Testis (tissue), 3 donors: Measurements from ENCODE around the gene MAP3K14. TPM values are rescaled to one million over a fixed set of nuclear protein-coding genes. Genes with fewer than 3 reads are reported as not detected.
A peak's percentile ranks its signal among the peaks of the same experiment; 100 is the strongest.

Source experiments
- DNase-seq: peaks from one replicate; pipeline ENCODE4 v3.0.0-alpha.2; 2019
- H3K27ac ChIP-seq, 2 donors: fragments of 200-600 bp; sonication (generic); one replicate each; pipeline ENCODE4 v1.5.1; 2019
- H3K27me3 ChIP-seq: fragments of 200-600 bp; sonication (generic); one replicate; pipeline ENCODE4 v1.5.1; 2019
- H3K36me3 ChIP-seq: fragments of 200-600 bp; sonication (generic); one replicate; pipeline ENCODE4 v1.5.1; 2017; ENCODE audit warnings: low read depth; ENCODE audit errors: missing control alignments
- H3K4me1 ChIP-seq: fragments of 200-600 bp; sonication (generic); one replicate; pipeline ENCODE4 v1.5.1; 2019
- H3K4me3 ChIP-seq, 2 donors: fragments of 200-600 bp; sonication (generic); one replicate each; pipeline ENCODE4 v1.5.1; 2017 to 2019
- H3K9me3 ChIP-seq: fragments of 200-600 bp; sonication (generic); one replicate; pipeline ENCODE4 v1.5.1; 2017
- POLR2A ChIP-seq: fragments of 450-650 bp; IDR thresholded peaks from one replicate; pipeline ENCODE4 v1.6.1; 2017; ENCODE audit warnings: antibody characterized with exemption, mild to moderate bottlenecking, moderate library complexity
- WGBS, 2 donors: methylation state at CpG; one replicate each; pipeline ENCODE4 v1.1.5; 2018; 5-methylcytosine and 5-hydroxymethylcytosine counted together
- intact Hi-C: fragments of 100-400 bp; cut with DNase I; formaldehyde crosslinking; loops from one replicate; pipeline ENCODE4 v1.15.1; 2023; ENCODE audit warnings: low total_unique reads
- polyA plus RNA-seq: library from polyadenylated mRNA; stranded (reverse); fragments of 350-450 nt; fragmentation: Illumina TruSeq; extraction: RNeasy Lipid Tissue Mini Kit (QIAGEN cat#74804); gene quantifications from one replicate; pipeline ENCODE4 v1.2.3, GENCODE V29; 2014; ENCODE audit warnings: low read depth, low replicate concordance; ENCODE audit not compliant: insufficient read depth
- total RNA-seq, 2 donors: library from RNA; depleted of rRNA; stranded (reverse); fragments of >200 nt; gene quantifications; one replicate each; pipeline ENCODE4 v1.2.3, GENCODE V29; 2016
- TF ChIP-seq, protein P1 (sequence below), 3 experiments: fragments of 450-650 bp in 2 of 3; fragments of 200-600 bp in 1 of 3; sonication (generic) in 1 of 3; IDR thresholded peaks; one replicate each; pipeline ENCODE4 v1.5.1; 2016 to 2019; ENCODE audit warnings: antibody characterized with exemption in 3 of 3, mild to moderate bottlenecking in 2 of 3, moderate library complexity in 1 of 3

Gene MAP3K14
- total and polyA plus RNA-seq, 3 donors from 2014 or later: 12.4 to 24.9 (median 14.6) TPM

DNA sequence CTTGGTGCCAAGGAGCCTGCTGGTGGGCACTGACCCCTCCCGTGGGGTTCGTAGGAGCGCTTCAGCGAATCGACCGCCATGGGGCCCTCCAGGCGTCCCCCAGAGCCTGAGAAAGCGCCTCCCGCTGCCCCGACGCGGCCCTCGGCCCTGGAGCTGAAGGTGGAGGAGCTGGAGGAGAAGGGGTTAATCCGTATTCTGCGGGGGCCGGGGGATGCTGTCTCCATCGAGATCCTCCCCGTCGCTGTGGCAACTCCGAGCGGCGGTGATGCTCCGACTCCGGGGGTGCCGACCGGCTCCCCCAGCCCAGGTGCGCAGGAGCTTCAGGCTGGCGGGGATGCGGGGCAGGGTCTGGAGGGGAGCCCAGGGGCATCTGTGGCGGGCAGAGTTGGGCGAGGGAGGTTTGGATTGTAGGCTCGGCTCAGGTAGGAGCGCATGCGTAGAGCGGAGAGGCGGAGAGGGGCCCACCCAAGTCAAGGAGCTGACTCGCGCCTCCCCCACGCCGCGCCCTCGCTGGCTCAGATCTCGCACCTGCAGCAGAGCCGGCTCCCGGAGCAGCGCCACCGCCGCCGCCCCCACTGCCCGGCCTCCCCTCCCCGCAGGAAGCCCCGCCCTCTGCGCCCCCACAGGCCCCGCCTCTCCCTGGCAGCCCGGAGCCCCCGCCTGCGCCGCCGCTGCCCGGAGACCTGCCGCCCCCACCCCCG lies 75.3 kb downstream of the MAP3K14 start:
- H3K27me3 ChIP-seq: no peaks in the 10 kb centered on the region
- H3K27ac ChIP-seq: no peak overlapping the region
- H3K36me3 ChIP-seq: no peaks in the 10 kb centered on the region
- peaks cover 8% of the 10 kb centered on the region for H3K4me1 ChIP-seq
- DNase-seq: peak; percentile 48
- intact Hi-C loops: no loop called here
- TF ChIP-seq POLR2A: no peak
- TF ChIP-seq, protein P1, sequence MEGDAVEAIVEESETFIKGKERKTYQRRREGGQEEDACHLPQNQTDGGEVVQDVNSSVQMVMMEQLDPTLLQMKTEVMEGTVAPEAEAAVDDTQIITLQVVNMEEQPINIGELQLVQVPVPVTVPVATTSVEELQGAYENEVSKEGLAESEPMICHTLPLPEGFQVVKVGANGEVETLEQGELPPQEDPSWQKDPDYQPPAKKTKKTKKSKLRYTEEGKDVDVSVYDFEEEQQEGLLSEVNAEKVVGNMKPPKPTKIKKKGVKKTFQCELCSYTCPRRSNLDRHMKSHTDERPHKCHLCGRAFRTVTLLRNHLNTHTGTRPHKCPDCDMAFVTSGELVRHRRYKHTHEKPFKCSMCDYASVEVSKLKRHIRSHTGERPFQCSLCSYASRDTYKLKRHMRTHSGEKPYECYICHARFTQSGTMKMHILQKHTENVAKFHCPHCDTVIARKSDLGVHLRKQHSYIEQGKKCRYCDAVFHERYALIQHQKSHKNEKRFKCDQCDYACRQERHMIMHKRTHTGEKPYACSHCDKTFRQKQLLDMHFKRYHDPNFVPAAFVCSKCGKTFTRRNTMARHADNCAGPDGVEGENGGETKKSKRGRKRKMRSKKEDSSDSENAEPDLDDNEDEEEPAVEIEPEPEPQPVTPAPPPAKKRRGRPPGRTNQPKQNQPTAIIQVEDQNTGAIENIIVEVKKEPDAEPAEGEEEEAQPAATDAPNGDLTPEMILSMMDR (IDR thresholded peaks at IDR 0.05): no peak
- peak overlapping the region; percentile 26 to 45 for H3K4me3 ChIP-seq
- WGBS, 2 donors: 20 to 24% methylated on average over 1 to 49 of the region's 62 CpGs
- H3K9me3 ChIP-seq: no peaks in the 10 kb centered on the region

DNA sequence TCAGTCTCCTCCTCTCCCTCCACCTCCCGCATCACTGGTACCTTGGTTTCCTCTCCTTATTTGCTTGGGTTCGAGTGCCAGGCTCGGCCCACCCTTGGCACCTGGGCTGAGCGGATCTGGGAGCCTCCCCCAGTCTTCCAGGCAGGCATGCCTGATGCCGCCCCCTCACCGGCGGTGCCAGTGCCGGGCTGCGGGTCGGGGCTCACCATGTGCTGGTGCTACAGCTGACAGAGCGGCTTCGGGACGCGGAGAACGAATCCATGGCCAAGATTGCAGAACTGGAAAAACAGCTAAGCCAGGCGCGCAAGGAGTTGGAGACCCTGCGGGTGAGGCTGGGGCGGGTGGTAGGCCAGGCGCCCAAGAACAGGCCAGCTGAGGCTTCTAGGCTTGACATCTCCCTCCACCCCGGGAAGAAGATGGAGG lies 75.9 kb downstream of the MAP3K14 start:
- H3K4me3 ChIP-seq: peak overlapping the region in 1 of 2 donors; percentile 45
- DNase-seq: no peak
- intact Hi-C loops: no loop called here
- peaks cover 8% of the 10 kb centered on the region for H3K4me1 ChIP-seq
- 29 to 36% methylated on average over 6 to 21 of the region's 21 CpGs for WGBS, 2 donors
- TF ChIP-seq POLR2A: no peak
- TF ChIP-seq, protein P1 (IDR thresholded peaks at IDR 0.05): no peak
- H3K36me3 ChIP-seq: no peaks in the 10 kb centered on the region
- no peaks in the 10 kb centered on the region for H3K9me3 ChIP-seq
- no peaks in the 10 kb centered on the region for H3K27me3 ChIP-seq
- H3K27ac ChIP-seq: no peak overlapping the region

DNA sequence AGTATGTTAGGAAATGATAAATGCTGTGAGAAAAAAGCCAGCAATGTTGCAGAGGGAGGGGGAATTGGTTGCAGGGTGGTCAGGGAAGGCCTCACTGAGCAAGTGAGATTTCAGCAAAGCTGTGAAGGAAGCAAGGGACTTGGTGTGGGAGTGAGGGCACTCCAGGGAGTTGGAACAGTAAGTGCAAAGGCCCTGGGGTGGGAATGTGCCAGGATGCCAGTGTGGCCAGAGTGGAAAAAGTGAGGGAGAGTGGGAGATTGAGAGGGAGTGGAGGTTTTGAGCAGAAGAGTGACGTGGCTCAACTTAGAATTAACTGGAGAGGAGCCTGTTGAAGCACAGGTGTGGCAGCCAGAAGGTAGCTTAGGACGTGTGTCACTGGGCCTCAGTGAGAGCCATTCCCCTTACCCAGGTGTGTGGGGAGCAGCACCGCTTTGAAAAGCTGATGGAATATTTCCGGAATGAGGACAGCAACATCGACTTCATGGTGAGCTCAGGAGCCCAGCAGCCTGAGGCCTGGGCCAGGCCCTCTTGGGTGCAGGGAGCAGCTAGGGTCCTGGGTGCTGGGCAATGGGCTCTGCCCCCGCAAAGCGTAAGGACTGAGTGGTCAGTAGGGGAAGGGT lies 78.6 kb downstream of the MAP3K14 start:
- Histone ChIP-seq H3K4me3 (no peak overlapping the region), H3K27ac (no peak overlapping the region), H3K27me3 (no peaks in the 10 kb centered on the region), H3K36me3 (no peaks in the 10 kb centered on the region), H3K9me3 (no peaks in the 10 kb centered on the region), H3K4me1 (peaks cover 8% of the 10 kb centered on the region)
- no peak for DNase-seq
- TF ChIP-seq POLR2A: no peak
- WGBS, 2 donors: 96 to 97% methylated on average over 7 of the region's 7 CpGs
- intact Hi-C loops: loop anchor here (10.0 kb wide), 1 partner anchor 147 kb away; no protein-coding TSS in a partner anchor

DNA sequence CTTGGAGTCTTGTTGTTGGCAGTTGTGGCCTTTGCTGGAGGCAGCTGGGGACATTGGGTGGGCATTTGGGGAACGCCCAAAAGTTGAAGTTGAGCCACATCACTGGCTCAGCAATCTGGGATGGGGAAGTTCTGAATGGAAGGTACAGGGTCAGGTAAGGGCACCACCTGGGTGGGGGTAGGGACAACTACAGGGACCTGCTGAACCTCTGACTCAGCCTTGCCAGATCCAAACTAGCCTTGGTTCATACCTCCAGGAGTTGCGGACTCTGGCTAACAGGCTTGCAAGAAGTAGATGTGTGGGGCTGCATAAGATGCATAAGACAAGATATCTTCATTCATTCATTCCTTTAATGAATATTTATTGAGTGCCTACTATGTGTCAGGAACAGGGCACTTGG lies 79.1 kb downstream of the MAP3K14 start:
- Histone ChIP-seq H3K4me1 (peaks cover 8% of the 10 kb centered on the region), H3K36me3 (no peaks in the 10 kb centered on the region), H3K27me3 (no peaks in the 10 kb centered on the region), H3K9me3 (no peaks in the 10 kb centered on the region), H3K4me3 (no peak overlapping the region), H3K27ac (no peak overlapping the region)
- intact Hi-C loops: loop anchor here (10.0 kb wide), 1 partner anchor 147 kb away; no protein-coding TSS in a partner anchor
- no peak for DNase-seq
- no peak for TF ChIP-seq POLR2A
- TF ChIP-seq, protein P1 (IDR thresholded peaks at IDR 0.05): no peak
- WGBS, 2 donors: 94 to 97% methylated on average over 2 of the region's 2 CpGs

DNA sequence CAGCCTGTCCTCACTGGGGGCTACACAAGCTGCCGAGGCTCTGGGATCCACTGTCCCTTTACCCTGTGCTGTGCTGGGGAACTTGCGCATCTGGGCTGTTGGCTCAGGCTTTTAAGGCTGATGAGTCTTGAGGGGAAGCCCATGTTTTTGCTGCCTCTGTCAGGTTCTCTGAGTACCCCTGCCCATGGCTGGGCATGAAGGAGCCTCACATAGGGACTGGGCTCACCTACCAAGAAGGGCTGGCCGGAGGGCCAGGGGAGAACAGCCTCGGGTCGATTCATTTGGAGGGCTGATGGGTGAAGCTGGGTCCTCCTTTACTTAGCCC lies 80.6 kb downstream of the MAP3K14 start:
- 90% methylated on average over 5 of the region's 5 CpGs; no CpG with 5 or more reads in 1 of the 2 donors for WGBS, 2 donors
- no peak for DNase-seq
- Histone ChIP-seq H3K4me1 (peaks cover 6% of the 10 kb centered on the region), H3K27ac (no peak overlapping the region), H3K36me3 (no peaks in the 10 kb centered on the region), H3K4me3 (no peak overlapping the region), H3K9me3 (no peaks in the 10 kb centered on the region), H3K27me3 (no peaks in the 10 kb centered on the region)
- intact Hi-C loops: loop anchor here (10.0 kb wide), 1 partner anchor 149 kb away; no protein-coding TSS in a partner anchor
- no peak for TF ChIP-seq POLR2A
- TF ChIP-seq, protein P1 (IDR thresholded peaks at IDR 0.05): no peak
